ENCODE data around the gene HELZ.

HELZ gene

GRCh38 chr17:67021743-67022450 lies 223.1 kb downstream of the HELZ start:
- no peak for DNase-seq

- DNase-seq = no peak
These were observed 223.8 kb downstream of the HELZ start for GRCh38 chr17:67021196-67021595.

Data from T-helper 1 cell (primary cell).